GM21423 (cell line): ENCODE results near the gene EVPL.
"Not testable (repeated sequence)": the region's sequence is repeated elsewhere in the genome, so short reads cannot be mapped to it uniquely, and the experiment has no call there.

ENCODE experiments used
- ATAC-seq: cut with Tn5 transposase; IDR thresholded peaks from one replicate; pipeline ENCODE4 v1.9.1; 2021; ENCODE audit warnings: mild to moderate bottlenecking, moderate library complexity; ENCODE audit not compliant: unreplicated experiment

The EVPL gene

DNA sequence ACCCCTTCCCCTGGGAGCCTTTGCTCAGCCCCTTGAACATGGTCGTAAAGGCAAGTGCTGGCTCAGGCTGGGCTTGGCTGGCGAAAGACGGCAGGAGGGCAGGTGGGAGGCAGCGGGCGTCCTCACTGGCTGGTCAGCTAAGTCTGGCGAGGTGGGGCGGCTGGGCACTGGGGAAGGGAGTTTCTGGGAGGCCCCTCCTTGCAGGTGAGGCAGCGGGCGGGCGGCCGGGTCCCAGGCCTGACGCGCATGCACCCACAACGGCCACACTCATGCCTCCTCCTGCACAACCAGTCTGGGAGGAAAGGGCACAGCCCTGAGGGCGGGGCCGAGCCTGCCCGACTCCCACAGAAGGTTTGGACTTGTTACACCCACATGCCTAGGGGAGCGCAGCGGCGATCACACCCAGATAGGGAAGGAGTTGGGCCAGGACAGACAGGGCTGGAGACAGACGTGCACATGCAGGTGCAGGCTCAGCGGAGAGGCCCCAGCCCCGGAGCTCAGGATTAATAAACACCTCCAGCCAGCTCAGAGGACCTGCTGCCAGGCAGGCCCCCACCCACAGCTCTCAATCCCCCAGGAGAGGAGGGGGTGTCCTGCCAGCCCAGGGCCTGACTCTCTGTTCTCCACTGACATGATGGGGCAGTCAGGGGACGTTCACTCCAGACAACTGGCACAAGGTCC is at the start of gene EVPL:
Gene EVPL (minus strand): TSS at position 148 of the 681 bp plus-strand sequence. CDS start 108 bp downstream, at position 40.
- ATAC-seq = no peak

DNA sequence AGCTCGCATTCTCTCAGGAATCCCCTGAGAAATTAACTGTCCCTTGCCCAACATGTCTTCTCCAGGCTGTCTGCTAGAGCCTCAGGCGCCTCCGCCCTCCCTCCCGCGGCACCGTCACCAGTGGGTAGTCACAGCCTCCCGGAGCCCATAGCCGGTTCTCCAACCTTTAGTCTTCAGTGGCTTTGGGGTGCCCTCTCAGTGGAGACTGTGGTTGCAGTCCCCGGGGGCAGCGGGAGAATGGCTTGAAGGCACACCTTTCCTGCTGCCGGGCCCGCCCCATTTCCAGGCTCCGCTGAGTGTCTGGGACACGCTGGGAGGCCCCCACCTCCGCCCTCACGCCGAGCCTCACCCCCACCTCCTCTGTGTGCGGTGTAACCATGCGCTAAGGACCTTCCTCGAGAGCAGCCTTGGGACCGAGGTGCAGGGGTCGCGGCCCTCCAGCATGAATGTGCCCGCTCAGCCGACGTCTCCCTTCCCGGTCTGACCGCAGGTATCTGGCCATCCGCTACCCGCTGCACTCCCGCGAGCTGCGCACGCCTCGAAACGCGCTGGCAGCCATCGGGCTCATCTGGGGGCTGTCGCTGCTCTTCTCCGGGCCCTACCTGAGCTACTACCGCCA is 49.1 kb upstream of the EVPL start:
- no peak for ATAC-seq

DNA sequence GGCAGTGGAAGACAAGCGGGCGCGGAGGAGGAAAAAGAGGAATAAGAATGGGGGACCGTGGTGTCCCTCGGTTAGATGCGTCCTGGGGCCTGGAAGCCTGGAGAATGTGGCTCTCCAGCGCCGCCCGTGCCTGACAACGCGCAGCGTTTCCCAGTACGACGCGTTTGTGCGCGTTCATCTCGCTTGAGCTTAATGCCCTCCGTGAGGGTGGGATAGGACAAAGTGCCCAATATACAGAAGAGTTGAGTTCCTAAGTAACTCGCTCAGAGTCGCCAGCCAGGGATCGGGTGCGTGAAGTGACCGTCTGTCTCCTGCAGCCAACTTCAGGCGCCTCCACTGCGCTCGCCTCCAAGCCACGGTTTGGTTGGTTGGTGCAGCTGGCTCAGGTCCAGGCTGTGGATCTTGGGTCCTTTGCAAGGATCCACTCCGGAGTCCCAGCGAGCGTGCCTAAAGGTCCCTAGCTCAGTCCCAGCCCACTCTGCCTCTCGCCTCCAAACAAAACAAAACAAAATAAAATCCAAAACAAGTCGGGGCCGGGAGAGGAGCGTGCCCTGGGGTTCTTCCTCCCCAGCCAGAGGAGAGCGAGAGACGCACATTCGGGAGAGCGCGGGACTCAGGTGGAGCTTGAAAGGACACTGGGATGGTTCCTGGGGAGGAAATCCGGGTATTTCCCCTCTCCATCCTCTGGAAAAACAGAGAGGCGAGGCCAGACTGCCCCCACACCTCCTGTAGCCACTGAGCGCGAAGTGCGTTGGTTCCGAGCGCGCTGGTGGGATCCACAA is 48.4 kb upstream of the EVPL start:
- ATAC-seq = no peak

DNA sequence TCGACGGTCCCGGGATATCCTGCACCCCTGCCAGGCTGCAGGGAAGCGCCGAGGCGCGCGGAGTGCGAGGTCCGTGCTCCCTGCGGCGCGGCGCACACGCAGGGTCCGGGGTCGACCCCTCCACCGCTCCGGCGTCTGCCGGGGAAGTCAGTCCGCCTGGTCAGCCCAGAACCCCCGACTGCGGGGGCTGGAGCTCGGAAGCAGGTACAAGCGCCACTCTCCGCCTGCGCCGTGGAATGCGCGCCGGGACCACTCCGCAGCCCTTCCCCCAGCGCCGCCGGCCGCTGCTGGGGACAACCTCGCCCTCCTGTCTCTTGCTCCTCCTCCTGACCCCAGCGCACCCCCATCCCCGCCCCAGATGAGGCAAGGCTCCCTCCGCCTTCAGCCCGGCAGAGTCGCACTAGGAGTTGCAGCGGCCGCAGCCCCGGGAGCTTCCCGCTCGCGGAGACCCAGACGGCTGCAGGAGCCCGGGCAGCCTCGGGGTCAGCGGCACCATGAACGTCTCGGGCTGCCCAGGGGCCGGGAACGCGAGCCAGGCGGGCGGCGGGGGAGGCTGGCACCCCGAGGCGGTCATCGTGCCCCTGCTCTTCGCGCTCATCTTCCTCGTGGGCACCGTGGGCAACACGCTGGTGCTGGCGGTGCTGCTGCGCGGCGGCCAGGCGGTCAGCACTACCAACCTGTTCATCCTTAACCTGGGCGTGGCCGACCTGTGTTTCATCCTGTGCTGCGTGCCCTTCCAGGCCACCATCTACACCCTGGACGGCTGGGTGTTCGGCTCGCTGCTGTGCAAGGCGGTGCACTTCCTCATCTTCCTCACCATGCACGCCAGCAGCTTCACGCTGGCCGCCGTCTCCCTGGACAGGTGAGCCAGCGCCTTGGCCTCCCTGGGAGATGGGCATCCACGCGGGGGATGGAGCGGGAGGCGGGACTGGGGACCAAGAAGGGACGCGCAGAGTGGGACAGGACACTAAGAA is 47.6 kb upstream of the EVPL start, which contains the start of gene GALR2:
Gene GALR2 (plus strand): TSS at position 392 of the 974 bp plus-strand sequence. CDS start 103 bp downstream, at position 495.
- no peak for ATAC-seq

DNA sequence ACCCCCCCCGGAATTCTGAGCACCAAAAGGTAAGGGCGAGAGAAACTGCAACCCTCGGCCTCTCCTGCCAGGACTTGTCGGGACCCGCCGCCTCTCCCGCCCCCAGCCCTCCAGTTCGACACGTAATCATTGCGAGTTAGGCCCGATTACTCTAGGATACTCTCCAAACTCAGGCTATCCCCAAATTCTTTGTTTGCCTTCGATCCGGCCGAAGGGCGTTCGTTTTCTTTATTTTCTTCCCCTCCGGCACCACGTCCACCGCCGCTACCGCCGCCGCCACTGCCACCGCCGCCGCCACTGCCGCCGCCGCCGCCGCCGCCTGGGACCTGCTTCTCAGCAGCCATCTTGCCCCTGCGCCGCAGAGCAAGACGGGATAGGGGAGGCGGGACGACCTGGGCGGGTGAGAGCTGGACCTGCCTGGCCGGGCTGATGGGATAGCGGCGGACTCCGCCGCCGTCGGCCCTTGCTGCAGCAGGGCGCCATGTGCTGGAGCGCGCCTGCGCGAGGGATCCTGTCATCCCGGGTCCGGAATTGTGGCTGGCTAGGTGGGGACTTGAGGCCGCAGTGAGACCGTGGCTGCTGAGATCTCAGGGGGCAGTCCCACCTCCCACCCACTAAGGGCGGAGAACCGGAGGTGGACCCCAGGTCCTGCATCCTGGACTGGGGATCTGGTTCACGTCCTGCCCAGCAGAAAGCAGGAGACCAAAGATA is 45.2 kb upstream of the EVPL start, which contains the start of gene SRP68:
Gene SRP68 (minus strand): TSS at position 370 of the 711 bp plus-strand sequence. CDS start 26 bp downstream, at position 344.
- ATAC-seq = peak; percentile 93

DNA sequence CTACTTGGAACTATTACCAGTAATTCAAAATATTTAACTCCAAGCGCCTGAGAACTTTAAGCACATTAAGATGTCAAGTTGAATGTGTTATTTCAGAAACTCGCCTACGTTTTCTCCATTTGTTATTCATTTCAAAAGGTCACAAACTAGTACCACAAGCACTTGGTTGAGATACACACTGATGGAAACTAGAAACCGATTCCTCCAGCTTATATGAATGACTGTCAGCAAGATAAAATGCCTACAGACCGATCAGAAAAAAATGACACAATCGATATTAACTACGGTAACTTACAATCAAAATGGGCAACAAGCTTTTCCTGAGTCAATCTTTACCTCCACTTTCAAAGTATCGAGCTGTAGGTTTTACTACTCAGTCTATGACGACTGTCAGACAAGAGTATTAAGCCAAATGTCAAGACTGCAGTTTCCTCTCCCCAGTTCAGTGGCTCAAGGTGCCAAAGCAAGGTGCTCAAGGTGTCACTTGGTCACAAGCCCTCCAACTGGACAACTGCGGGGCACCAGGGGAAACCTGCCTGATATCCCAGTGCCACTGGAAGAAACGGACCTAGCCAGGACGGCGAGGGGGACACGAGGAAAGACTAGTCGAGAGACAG is 44.5 kb upstream of the EVPL start:
- no peak for ATAC-seq

DNA sequence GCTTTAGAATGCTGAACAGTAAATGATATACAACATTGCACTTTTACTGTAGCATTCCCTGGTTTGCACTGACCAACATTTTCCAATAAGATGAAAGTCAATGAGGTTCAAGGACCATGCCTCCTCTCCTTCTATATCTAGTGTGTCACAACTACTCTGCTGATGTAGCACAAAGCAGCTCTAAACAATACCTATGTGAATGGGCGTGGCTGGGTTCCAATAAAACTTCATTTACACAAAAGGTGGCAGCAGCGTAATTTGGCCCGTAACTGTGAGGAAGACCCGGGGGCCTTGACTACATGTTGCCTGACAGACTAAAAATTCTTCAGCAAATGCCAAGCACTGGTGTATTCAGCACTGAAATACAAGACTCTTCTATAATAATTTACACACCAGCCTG is 38.7 kb upstream of the EVPL start:
- ATAC-seq = no peak

DNA sequence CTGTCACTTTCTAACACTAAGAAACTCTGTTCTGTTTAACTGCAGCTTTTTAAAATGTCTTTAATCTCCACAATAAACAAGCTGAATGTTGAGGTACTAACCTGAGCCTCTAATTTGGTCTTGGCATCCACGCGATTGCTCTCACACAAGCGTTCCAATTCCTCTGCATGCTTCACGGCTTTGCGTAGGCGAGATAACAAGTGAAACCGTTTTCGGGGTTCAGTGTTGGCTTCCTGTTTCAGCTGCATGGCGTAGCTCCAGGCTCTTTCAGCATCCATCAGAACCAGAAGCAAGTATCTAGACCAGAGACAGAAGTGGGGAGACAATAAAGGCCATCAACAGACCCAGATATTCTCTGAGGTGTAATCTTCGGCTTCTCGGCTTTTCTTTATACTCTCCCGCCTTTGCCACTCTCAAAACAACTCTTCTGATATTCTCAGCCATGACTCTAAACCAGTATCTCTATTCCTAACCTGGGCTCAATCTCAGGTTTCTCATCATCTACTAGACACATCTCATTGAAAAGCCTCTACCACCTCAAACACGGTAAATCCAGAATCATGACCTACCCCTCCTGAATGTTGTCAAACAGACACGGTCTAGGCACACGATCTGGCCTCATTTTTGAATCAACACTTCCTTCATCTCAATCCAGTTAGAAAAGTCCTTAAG is 36.9 kb upstream of the EVPL start:
- ATAC-seq = no peak

DNA sequence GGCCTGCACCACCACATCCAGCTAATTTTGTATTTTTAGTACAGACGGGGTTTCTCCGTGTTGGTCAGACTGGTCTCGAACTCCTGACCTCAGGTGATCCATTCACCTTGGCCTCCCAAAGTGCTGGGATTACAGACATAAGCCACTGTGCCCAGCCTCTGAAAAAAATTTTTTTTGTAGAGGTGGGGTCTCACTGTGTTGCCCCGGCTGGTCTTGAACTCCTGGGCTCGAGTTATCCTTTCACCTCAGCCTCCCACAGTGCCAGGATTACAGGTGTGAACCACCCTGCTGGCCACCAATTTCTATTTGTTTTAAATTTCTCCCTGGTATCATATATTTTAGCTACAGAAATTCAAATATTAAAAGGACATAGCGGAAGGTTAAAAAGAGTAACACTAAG is 31.2 kb upstream of the EVPL start:
- ATAC-seq = not testable (repeated sequence)

DNA sequence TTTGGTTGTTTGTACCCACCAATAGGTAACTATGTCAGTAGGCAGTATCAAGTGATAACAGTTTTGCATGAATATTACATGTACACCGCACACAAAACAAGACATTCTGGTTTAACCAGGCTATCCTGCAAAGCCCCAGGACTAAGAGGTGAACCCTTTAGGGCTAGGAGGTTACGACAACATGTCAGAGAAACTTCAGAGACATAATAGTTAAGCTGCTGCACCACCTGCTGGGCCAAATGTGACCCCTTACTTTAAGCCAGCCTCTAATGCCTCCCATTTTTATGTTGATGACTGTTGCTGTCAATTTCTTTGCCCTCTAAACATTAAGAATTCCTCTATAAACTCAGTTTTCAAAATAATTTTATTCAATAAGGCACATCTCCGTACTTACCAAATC is 29.8 kb upstream of the EVPL start:
- no peak for ATAC-seq

DNA sequence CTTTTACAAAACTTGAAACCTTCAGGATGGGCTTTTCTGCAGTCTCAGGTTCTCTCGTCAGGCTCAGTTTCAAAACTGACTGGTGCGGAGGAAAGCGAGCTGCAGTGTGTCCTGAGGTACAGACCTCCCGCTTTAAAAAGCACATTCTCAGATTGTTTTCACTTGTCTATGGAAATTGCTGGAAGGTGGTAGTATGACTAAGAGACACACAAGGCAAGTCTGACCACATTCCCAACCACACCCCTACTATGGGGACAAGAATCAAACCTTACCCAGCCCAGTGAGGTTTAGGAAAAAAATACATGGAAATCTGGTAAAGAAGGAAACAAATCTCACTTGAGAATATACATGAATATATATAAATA is 27.0 kb upstream of the EVPL start:
- no peak for ATAC-seq

DNA sequence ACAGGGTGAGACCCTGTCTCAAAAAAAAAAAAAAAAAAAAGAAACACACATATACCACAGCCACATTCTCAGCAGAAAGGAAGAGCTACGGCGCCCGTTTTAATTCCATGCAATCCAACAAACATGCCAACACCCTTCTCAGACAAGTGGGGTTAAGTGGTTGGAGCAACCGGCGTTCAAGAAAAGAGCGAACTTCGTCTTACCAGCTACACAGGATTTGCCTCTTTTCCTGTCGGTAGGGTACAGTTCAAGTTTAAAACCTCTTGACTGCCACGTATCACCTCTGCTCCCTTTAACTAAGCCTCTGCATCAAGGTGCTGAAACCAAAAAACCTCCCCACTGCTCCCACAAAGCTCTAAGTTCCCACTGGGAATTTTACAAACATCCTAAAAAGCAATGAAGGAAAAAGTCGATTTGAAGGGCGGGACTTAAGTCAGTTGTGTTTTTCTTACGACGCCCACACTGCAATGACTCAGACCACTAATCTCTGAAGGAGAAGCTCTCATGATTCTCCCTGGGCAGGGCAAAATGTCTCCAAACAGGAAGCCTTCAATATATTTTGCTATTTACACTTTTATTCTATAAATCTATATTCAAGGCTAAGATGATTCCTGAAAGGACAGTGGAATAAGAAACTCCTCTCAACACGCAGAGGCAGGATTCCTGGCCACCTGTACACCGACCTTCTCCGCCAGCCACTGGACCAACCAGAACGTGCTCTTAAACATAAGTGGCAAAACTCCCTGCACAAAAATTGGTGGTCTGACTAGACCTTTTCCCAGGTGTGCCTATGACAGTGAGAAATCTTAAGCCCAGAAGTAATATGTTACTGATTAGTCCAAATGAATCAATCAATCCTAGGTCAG is 26.4 kb upstream of the EVPL start:
- ATAC-seq = no peak

DNA sequence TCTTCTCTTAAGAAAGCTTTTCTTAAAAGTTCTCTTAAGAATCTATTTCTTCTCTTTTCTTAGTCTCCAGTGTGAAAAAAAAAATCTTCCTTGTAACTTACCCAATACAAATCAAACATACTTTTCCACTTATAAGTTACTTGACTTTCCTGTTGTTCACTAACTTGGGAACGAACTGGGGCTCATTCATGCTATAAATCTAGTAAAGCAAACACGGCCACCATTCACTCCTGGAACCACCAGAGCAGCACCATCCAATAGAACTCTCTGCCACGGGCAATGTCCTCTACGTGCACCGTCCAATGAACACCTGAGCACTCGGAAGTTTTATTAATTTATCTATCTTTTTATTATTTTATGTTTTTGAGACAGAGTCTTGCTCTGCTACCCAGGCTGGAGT is 24.5 kb upstream of the EVPL start:
- no peak for ATAC-seq

DNA sequence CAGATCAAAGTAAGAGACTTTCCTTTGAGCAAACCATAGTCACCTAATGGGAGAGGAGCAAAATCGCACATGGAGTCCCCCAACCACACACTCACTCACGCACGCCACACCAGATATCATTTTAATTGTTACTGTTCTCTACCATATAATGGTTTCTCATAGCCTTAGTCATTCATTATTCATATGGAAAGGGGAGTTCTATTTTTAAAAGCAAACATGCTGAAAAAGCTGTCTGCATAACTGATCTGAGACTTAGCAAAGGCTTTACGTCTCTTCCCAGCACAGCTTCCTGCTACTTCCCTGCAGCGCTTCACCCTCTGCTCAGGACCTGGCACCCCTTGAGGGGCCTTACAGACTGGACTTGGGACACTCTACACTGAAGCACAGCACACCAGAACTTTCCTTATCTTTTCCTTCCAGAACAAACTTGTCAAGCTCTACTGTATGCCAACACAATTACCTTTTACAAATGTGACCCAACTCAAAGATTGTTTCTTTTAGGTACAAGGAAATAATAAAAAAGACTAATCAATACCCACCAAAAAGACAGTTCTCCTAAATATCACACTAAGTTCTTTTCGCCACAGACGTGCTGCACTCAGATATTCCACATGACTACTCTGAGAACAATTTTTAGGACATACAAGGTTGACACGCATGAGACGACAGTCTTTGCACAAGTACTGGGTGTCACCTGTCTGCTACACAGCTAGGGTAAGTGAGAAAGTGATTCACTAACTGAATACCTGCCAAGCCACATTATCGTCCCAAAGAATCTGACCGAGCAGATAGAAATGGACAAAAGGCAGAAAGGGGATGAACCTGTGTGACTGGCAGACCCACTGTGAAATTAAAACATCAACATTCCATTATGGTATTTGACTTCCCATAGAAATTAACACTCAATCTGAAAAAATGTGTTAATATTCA is 23.7 kb upstream of the EVPL start:
- ATAC-seq = no peak

DNA sequence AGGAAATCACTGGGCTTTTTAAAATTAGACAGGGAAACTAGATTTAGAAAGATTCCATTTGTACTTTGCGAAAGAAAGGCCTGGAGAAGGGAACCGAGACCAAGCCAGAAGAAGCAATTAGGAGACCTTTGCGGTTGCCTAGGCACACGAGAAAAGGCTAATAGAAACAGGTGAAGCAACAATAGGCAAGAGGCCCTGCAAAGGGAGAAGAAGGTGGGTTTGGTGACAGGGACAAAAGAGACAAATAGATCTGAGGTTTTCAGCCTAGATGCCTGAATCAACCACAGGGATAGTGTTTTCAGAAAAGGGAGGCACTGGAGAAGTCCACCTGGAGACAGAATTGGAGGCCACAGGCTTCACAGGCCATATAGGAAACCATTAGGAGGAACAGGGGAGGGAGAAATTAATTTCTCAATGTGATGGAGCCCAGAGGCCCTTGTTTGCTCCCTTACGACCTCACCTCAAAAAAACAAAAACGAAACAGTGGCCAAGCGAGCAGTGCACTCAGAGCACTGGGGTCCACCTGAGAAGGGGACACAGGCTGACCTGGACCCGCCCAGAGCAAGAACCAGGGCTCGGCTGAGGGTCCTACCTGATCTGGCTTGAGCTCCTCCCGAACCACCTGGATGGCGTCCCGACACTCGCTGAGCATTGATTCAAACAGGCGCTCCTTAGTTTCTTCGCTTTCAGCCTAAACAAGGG is 22.9 kb upstream of the EVPL start:
- ATAC-seq = no peak

DNA sequence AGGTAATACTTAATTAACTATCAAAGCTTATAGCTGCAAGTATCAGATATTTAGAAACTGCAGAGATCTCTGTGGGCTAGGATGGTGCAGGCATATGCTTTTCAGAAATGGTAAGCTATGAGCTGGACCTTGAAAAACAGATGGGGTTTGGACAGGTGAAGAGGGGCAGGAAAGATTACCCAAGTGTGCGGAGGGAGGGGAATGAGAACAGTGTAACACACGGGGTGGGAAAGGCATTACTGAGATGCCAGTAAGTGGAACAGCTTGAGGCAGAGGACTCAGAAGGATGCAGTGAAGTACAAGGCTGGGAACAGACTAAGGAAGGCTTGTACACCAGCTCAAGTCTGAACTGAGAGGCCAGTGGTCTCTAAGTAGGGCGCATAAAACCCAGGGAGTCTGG is 22.1 kb upstream of the EVPL start:
- no peak for ATAC-seq
